Cerebellar cortex (tissue), 1 donor: ENCODE data around the gene PCDHGA4.
"Not testable (repeated sequence)": the region's sequence is repeated elsewhere in the genome, so short reads cannot be mapped to it uniquely, and the experiment has no call there.

ENCODE experiments used
- DNase-seq: peaks from one replicate; pipeline ENCODE4 v3.0.0-alpha.2; 2015; ENCODE audit warnings: low spot score

PCDHGA4 gene

DNA sequence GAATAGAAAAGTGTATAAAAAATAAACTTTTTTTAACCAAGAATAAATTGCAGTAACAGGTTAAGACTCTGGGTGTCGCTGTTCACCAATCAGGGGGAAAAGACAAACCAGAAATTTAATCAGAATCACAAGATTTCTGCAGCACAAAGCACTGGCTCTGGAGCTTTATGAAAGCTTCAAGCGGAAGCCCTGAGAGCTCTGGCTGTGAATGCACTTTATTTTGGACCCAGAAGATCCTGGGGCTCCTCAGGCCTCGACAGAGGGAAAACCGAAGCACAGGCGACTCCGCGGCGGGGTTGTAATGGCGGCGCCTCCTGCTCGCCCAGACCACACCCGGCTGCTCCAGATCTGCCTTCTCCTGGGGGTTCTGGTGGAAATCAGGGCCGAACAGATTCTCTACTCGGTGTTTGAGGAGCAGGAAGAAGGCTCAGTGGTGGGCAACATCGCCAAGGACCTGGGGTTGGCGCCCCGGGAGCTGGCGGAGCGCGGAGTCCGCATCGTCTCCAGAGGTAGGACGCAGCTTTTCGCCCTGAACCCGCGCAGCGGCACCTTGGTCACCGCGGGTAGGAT lies at the start of gene PCDHGA4:
PCDHGA4 (plus strand) TSS at position 122 of the 570 bp plus-strand sequence; CDS start at position 209, 87 bp downstream.
- DNase-seq, result peak; percentile 11

DNA sequence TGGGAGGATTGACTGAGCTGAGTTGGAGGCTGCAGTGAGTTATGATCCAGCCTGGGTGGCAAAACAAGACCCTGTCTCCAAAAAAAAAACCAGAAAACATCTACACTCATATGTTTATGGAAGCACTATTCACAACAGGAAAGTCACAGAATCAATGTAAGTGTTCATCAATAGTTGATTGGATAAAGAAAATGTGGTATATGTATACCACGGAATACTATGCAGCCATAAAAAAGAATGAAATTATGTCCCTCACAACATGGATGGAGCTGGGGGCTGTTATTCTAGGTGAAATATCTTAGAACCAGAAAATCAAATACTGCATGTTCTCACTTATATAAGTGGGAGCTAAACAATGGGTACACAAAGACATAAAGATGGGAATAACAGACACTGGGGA lies 48.2 kb upstream of the PCDHGA4 start:
- DNase-seq, result no peak

- DNase-seq, result no peak
These were observed 41.1 kb upstream of the PCDHGA4 start for GRCh38 chr5:141313711-141314110.

- not testable (repeated sequence) for DNase-seq
These were observed 37.9 kb upstream of the PCDHGA4 start for GRCh38 chr5:141316963-141317362.

DNA sequence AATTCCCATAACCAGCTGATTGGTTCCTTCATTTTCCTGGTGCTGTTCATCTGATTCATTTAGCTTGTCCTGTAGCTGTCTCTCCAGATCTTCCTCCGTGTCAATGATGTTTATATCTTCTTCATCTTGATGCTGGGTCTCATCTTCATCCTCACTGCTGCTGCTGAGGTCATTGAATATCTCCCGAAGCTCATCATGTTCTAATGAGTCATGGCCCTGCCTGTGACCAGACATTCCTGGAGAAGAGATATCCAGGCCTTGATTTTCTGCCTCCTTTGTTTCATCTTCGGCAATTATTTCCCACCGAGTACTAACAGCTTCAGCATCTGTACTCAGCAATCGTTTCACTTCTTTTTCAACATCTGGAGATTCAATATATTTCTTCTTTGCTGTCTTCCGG lies 35.6 kb upstream of the PCDHGA4 start:
- no peak for DNase-seq

DNA sequence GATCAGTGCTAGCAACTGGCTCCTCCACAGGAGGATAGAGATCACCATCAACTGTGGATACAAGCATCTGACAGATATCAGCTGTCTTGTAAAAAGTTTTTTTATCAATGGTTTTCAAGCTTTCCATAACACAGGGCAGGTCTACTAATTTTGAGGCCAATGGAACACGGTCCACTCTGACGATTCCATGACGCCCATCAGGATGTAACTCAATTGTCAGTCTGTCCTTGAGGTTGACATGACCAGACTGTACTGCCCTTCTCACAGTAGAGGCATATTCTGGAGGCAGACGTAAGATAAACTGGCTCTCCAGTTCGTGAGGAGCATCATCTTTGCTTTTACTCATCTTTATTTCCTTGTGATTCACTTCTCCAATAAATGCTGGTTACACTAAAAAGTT lies 35.1 kb upstream of the PCDHGA4 start:
- DNase-seq, result no peak

- peak; percentile 92 for DNase-seq
These were observed 34.3 kb upstream of the PCDHGA4 start, which contains the start of gene TAF7 for GRCh38 chr5:141320225-141321169. TAF7 (minus strand) TSS chr5:141320784; CDS start chr5:141320044, 740 bp downstream.

DNA sequence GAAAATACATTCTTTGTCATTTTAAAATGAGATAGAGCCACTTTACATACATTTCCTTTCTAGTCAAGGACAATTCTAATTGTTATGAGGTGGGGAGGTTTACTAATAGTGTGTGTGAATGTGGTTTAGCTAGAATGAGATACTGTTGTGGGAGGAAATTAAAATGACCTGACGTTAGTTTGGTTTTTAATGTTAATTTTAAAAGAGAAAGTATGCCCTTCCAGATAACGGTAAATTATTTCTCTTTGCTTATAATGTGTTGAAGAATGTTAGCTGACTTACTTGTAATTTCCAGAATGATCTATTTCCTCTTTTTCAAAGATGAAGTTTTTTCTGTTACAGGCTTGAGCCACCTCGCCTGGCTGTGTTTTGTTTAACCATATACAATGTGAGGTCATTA lies 32.6 kb upstream of the PCDHGA4 start:
- DNase-seq, result no peak

DNA sequence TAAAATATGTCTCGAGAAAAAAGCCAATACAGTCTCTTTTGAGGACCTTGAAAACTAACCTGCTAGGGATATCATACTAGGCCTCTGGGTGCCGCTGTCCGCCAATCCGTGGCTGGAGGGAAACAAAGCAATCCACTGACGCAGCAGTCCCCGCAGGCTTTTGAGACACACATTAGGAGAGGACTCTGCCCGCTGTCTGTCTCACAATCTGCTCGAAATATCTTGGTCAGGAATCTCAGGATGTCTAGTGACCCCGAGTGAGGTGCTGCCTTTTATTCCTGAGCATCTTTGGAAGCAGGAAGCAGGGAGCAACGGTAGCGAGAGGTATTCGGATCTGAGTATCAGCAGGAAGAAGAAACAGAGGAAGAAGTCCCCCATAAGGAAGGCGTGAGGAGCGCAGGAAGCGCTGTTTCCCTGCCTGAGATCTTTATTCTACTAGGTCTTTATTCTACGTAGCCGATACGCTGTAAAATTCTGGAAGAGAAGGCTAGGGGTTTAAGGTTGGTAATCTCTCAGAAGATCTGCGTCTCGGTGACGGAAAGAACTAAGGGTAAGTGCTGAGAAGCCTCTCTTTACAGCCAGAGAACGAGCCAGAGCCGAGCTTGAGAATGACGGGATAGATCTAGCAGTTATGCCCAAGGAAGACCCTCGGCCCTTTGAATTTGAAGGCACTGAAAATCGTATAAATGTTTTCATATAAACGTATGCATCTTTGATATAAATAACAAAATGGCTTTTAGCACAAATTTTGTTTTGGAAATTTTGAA lies 28.6 kb upstream of the PCDHGA4 start:
- DNase-seq, result peak; percentile 80

DNA sequence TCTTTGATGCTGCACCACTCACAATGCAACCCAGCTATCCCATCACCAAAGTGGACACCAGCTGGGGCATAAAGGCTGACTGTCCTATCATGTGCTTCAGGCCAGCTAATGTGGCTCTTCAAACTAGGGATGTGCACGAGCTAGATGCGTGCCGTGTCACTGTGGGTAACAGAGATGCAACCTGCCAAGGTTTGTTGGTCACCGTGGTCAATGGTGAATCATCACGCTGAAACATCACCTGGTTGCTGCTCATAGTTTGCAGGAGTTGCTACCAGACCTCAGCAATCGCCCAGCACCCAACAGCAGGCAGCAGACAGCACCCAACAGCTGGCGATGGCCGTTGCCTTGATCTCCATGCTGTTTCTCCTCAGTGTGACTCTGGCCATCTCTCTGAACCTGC lies 26.6 kb upstream of the PCDHGA4 start:
- no peak for DNase-seq

DNA sequence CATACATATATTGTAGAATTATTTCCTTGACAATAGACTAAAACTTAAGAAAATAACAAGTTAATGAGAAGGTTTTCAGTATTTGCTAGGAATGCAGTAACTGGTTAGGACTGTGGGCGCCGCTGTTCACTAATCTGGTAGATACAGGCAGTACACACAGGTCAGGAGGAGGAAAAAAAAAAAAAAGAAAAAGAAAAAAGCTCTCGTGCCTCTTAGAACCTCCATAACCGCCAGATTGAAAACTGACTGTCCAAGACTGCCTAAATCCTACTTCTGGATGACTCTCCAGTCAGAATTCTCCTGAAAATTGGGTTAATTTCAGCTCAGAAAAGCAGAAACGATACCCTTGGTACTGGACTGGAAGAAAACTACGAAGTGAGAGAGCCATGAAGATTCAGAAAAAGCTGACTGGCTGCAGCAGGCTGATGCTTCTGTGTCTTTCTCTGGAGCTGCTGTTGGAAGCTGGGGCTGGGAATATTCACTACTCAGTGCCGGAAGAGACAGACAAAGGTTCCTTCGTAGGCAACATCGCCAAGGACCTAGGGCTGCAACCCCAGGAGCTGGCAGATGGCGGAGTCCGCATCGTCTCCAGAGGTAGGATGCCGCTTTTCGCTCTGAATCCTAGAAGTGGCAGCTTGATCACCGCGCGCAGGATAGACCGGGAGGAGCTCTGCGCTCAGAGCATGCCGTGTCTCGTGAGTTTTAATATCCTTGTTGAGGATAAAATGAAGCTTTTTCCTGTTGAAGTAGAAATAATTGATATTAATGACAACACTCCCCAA lies 24.3 kb upstream of the PCDHGA4 start, which contains the start of gene PCDHGA1:
PCDHGA1 (plus strand) TSS at position 216 of the 782 bp plus-strand sequence.
- peak; percentile 29 for DNase-seq

DNA sequence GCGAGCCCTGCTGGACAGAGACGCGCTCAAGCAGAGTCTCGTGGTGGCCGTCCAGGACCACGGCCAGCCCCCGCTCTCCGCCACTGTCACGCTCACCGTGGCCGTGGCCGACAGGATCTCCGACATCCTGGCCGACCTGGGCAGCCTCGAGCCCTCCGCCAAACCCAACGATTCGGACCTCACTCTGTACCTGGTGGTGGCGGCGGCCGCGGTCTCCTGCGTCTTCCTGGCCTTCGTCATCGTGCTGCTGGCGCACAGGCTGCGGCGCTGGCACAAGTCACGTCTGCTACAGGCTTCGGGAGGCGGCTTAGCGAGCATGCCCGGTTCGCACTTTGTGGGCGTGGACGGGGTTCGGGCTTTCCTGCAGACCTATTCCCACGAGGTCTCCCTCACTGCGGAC lies 22.2 kb upstream of the PCDHGA4 start:
- DNase-seq, result not testable (repeated sequence)

DNA sequence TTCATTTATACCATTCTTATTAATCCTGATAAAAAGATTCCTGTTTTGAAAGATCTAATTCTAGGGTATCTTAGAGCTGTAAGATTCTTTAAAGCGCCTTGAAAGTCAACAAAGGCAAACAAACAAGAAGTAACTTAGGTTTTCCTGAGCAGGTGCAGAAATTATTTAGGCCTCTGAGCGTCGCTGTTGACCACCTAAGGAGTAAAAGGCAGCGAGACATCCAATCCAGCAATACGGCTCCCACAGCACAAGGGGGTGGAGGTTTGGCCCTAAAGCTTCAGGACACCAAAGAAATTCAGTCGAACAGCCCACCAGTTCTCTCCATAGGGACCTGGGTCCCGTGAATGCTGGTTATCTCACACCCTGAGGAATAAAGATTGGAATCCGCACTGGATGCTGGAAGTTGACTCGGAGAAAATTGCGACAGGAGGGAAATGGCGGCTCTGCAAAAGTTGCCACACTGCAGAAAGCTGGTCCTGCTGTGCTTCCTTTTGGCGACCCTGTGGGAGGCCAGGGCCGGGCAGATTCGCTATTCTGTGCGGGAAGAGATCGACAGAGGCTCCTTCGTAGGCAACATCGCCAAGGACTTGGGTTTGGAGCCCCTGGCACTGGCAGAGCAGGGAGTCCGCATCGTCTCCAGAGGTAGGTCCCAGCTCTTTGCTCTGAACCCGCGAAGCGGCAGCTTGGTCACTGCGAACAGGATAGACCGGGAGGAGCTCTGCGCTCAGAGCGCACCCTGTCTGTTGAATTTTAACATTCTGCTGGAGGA lies 16.1 kb upstream of the PCDHGA4 start, which contains the start of gene PCDHGA2:
PCDHGA2 (plus strand) TSS at position 223 of the 769 bp plus-strand sequence.
- DNase-seq, result peak; percentile 19

DNA sequence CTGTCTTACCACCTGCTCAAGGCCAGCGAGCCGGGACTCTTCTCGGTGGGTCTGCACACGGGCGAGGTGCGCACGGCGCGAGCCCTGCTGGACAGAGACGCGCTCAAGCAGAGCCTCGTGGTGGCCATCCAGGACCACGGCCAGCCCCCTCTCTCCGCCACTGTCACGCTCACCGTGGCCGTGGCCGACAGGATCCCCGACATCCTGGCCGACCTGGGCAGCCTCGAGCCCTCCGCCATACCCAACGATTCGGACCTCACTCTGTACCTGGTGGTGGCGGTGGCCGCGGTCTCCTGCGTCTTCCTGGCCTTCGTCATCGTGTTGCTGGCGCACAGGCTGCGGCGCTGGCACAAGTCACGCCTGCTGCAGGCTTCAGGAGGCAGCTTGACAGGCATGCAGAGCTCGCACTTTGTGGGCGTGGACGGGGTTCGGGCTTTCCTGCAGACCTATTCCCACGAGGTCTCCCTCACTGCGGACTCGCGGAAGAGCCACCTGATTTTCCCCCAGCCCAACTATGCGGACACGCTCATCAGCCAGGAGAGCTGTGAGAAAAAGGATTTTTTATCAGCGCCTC lies 14.0 kb upstream of the PCDHGA4 start:
- DNase-seq, result not testable (repeated sequence)

DNA sequence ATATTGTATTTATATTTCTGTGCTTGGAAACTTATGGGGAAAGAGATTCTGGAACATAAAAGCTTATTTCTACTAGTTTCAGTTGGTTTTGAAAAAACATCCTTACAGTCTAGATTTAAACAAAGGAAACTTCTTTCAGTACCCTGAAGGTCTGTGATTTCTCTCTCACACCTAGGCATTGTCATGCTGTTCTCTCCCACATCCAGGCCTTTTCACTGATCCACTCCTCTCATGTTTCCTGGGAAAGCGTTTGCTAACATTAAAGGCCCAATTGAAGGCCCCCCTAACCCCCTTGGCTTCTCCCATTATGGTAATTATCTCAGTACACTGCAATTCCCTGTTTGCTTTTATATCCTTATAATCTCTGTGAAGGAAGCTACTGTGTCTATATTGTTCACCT lies 12.0 kb upstream of the PCDHGA4 start:
- no peak for DNase-seq

DNA sequence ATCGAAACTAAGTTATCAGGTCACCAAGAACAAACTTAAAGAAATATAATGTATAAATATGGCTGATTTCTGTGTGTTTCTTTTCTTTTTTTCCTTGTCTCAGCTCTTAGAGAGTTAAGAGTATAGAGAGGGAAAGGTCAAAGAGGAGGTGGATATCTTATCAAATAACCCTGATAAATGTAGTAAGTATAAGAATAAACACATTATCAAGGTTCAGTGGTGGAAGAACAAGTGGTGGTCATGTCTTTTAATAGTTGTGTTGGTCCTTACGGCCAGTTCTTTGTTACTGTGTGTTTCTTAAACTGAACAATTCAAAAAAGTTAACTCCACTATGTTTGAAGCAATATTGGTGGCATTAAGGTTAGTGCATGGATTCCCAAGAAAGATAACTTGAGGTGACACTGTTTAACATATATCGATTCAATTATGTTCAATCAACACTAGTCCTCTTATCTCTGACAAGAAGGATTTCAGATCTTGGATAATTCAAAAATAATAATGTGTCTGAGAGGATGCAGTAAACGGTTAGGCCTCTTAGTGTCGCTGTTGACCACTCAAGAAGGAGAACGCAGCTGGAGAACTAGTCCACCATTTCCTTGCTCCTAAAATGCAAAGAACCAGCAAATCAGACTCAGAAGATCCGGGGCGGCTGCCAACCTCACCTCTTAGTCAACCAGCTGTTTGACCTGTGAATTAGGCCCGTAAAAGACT lies 11.4 kb upstream of the PCDHGA4 start, which contains the start of gene PCDHGA3:
PCDHGA3 (plus strand) TSS at position 588 of the 711 bp plus-strand sequence. CDS start 205 bp downstream, outside the sequence.
- peak; percentile 12 for DNase-seq

DNA sequence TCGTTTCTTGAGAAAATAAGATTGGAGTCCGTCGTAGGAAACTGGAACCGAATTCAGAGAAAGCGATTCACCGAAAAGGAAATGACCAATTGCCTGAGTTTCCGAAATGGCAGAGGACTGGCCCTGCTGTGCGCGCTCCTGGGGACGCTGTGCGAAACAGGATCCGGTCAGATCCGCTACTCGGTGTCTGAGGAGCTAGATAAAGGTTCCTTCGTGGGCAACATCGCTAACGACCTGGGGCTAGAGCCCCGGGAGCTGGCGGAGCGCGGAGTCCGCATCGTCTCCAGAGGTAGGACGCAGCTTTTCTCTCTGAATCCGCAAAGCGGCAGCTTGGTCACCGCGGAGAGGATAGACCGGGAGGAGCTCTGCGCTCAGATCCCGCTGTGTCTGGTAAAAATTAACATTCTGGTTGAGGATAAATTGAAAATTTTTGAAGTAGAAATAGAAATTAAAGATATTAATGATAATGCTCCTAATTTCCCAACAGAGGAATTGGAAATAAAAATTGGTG lies 10.8 kb upstream of the PCDHGA4 start:
- no peak for DNase-seq

GRCh38 chr5:141345327-141345726 lies 9.5 kb upstream of the PCDHGA4 start:
- DNase-seq, result no peak

DNA sequence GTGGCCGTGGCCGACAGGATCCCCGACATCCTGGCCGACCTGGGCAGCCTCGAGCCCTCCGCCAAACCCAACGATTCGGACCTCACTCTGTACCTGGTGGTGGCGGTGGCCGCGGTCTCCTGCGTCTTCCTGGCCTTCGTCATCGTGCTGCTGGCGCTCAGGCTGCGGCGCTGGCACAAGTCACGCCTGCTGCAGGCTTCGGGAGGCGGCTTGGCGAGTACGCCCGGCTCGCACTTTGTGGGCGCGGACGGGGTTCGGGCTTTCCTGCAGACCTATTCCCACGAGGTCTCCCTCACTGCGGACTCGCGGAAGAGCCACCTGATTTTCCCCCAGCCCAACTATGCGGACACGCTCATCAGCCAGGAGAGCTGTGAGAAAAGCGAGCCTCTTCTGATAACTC lies 8.8 kb upstream of the PCDHGA4 start:
- not testable (repeated sequence) for DNase-seq
